RWPE1 (cell line): ENCODE results near the gene RPL23.

Experiments
- CTCF ChIA-PET: fragments of 350-600 bp; sonication (Branson Sonifier 250); formaldehyde crosslinking; extraction: SDS; loops from one replicate; lab custom pipeline; 2021; lab: Yijun Ruan, JAX
- POLR2A ChIA-PET: fragments of 400-600 bp; formaldehyde crosslinking; extraction: SDS; loops from one replicate; lab custom pipeline; 2020; ENCODE audit warnings: antibody characterized with exemption; ENCODE audit not compliant: low non-redundant PET; lab: Yijun Ruan, JAX
- DNase-seq: peaks from one replicate; pipeline ENCODE4 v3.0.0; 2012; ENCODE audit warnings: low spot score
- H3K27ac ChIP-seq: fragments of 450-650 bp; 2 replicates; pipeline ENCODE4 v1.5.1; 2017
- CTCF ChIP-seq: fragments of 450-650 bp; conservative IDR thresholded peaks from 2 replicates; pipeline ENCODE4 v1.5.1; 2017; ENCODE audit warnings: low read depth, mild to moderate bottlenecking

The RPL23 gene

GRCh38 chr17:38872671-38873385 is 19.3 kb upstream of the RPL23 start:
- POLR2A ChIA-PET = interaction anchor here (1.0 kb wide), 1 partner anchor 9 kb away, joined by 3 read pairs; no protein-coding TSS in a partner anchor
- no peak for TF ChIP-seq CTCF
- CTCF ChIA-PET = interaction anchor here (0.8 kb wide), 1 partner anchor 37 kb away, joined by 4 read pairs; no protein-coding TSS in a partner anchor
- no peak for DNase-seq
- peak overlapping the region; percentile 98 for H3K27ac ChIP-seq

GRCh38 chr17:38872027-38872511 is 18.5 kb upstream of the RPL23 start:
- CTCF ChIA-PET = no interaction called here
- H3K27ac ChIP-seq = peak overlapping the region; percentile 98
- TF ChIP-seq CTCF = no peak
- DNase-seq = no peak
- POLR2A ChIA-PET = interaction anchor here (1.0 kb wide), 1 partner anchor 9 kb away, joined by 3 read pairs; no protein-coding TSS in a partner anchor

DNA sequence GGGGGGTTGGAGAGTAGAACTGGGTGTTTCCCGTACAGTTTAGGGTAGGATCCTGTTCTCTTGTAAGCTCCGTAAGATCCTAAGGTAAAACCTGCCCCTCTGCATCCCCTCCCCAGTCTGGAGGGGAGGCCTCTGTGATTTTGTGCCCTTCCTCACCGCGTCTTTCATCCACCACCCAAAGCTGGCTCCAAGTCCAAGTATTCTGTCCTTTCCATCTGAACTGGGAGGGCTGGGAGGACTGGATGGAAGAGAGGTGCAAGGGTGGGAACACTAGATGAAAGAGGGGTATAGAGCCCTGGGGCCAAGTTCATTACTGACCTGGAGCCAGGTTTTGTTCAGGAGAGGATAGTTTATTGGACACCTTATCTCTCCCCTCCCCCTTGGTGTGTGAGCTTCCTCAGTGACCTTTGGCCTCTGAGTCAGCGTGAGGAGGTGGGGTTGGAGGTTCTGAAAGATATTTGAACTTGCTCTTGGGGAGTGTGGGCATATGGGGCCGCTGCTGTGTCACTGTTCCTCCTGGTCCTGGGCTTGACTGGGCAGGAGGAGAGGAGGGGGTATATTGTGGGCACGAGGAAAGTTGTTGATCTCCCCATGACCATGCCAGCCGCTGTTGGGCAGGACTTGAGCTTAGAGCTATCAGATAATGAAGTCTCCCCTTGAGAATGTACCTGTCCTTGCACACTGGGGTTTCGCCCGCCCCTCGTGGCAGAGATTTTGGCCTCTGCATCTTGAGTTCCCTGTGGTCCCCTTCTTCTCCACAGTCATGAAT is 17.9 kb upstream of the RPL23 start:
- ChIA-PET POLR2A (interaction anchor here (0.5 to 0.9 kb wide), 3 partner anchors 8 to 828 kb away, joined by 3 to 4 read pairs (median 4); no protein-coding TSS in a partner anchor), CTCF (interaction anchor here (0.7 kb wide), 1 partner anchor 440 kb away, joined by 3 read pairs; no protein-coding TSS in a partner anchor)
- no peak; the same call in 1 of the 2 replicates for TF ChIP-seq CTCF
- peak overlapping the region; percentile 98 for H3K27ac ChIP-seq
- DNase-seq = peak; percentile 88

DNA sequence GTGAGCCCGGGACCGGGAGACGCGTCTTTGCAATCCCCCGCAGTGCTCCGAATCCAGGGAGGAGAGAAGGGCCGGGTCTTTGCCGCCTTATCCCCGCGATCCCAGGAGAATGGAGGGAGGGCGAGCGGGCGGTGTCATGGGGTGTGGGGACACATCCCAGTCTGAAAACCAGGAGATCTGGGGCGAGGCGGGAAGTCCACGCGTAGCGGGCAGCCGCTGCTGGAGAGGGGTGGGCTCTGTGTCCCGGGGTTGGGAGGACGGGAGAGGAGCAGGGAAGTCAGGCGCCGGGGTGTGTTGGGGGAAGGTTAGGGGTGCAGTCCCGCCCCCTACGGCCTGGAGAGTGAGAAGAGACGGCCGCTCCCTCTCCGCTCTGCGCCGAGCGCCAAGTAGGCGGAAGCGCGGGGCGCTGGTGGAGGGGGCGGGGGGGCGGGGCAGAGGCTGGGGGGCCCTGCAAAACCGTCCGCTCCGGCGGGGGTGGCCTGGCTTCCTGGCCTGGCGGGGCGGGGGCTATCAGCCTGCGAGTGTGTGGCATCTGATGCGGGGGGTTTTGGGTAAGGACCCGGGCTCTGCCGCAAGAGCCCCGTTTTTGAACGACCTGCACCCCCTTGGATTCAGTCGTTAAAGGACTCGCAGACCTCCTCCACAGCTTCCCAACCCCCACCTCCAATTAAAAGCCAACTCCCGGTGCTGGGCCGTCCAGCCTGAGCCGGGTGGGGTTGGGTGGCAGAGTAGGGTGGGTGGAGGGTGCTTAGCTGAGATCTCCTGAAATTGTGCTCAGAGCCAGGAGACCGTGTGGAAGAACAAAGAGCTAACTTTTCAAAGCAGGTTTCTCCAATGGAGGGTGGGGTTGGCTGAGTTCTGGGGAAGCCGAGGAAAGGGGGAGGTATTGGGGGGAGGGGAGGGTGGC is 17.0 kb upstream of the RPL23 start:
- peak; percentile 69 for DNase-seq
- TF ChIP-seq CTCF = no peak
- POLR2A ChIA-PET = interaction anchor here (0.5 to 2.0 kb wide), 4 partner anchors 9 to 828 kb away, joined by 3 to 13 read pairs (median 4); partner anchors contain the start of gene RPL23
- CTCF ChIA-PET = interaction anchor here (1.0 kb wide), 1 partner anchor 284 kb away, joined by 3 read pairs; no protein-coding TSS in a partner anchor
- peak overlapping the region; percentile 98 for H3K27ac ChIP-seq

- CTCF ChIA-PET = interaction anchor here (0.6 to 1.0 kb wide), 4 partner anchors 26 to 730 kb away, joined by 3 to 6 read pairs (median 4); no protein-coding TSS in a partner anchor
- peak; percentile 91 for DNase-seq
Measured at GRCh38 chr17:38869526-38870258, 16.2 kb upstream of the RPL23 start, which contains the start of gene LASP1. TSS of gene LASP1 (plus strand) at chr17:38870058. CDS start at chr17:38870190, 132 bp downstream.

More at GRCh38 chr17:38869526-38870258, 16.2 kb upstream of the RPL23 start, which contains the start of gene LASP1:
- TF ChIP-seq CTCF = no peak
- H3K27ac ChIP-seq = peak within 1 kb of the TSS; percentile 98
- POLR2A ChIA-PET = interaction anchor here (0.6 to 2.0 kb wide), 4 partner anchors 14 to 284 kb away, joined by 3 to 13 read pairs (median 4); partner anchors contain the start of gene RPL23
